ENCODE results near the gene CGB1.

- TF ChIP-seq EP300 (IDR thresholded peaks at IDR 0.05; ENCODE audit: borderline replicate concordance in 1 of 2, control insufficient read depth in 1 of 2, low read depth in 2 of 2, low read length in 2 of 2) (no peak), CTCF (IDR thresholded peaks at IDR 0.05 in 2 of 3, conservative IDR thresholded peaks at IDR 0.05 in 1 of 3; ENCODE audit: control insufficient read depth in 2 of 3, extremely low read depth in 1 of 3, insufficient read depth in 1 of 3, low read depth in 3 of 3, low read length in 3 of 3) (no peak), TCF3 (IDR thresholded peaks at IDR 0.05; ENCODE audit: borderline replicate concordance, insufficient read depth, low read depth, low read length) (no peak), BCL11A (IDR thresholded peaks at IDR 0.05; ENCODE audit: low read depth, low read length) (no peak)
Observed at GRCh38 chr19:49020342-49020741, 16.4 kb downstream of the CGB1 start.
